ENCODE measurements around the gene RFXANK. TPM values are rescaled to one million over a fixed set of nuclear protein-coding genes. Genes with fewer than 3 reads are reported as not detected.
"Not testable (repeated sequence)": the region's sequence is repeated elsewhere in the genome, so short reads cannot be mapped to it uniquely, and the experiment has no call there.

The RFXANK gene
- total RNA-seq, 1 donor from 2014 or later = 111 TPM

GRCh38 chr19:19214892-19215291 lies 22.8 kb downstream of the RFXANK start:
- H3K9me3 Mint-ChIP-seq = no peaks in the 10 kb centered on the region
- no peak overlapping the region for H3K27ac Mint-ChIP-seq (ENCODE audit: unreplicated experiment)
- no peaks in the 10 kb centered on the region for H3K36me3 Mint-ChIP-seq (ENCODE audit: low read depth)
- TF ChIP-seq CTCF (conservative IDR thresholded peaks at IDR 0.05) = no peak
- peaks cover 14% of the 10 kb centered on the region for H3K4me1 Mint-ChIP-seq
- peak; percentile 88 for DNase-seq (ENCODE audit: low read depth, low spot score)
- no peak overlapping the region for H3K4me3 Mint-ChIP-seq
- H3K27me3 Mint-ChIP-seq (ENCODE audit: low read depth) = peaks cover 74% of the 10 kb centered on the region

- Mint-ChIP-seq H3K9me3 (no peaks in the 10 kb centered on the region), H3K27ac (ENCODE audit: unreplicated experiment) (no peak overlapping the region), H3K27me3 (ENCODE audit: low read depth) (peaks cover 71% of the 10 kb centered on the region), H3K36me3 (ENCODE audit: low read depth) (no peaks in the 10 kb centered on the region), H3K4me3 (no peak overlapping the region), H3K4me1 (peaks cover 14% of the 10 kb centered on the region)
- no peak for TF ChIP-seq CTCF (conservative IDR thresholded peaks at IDR 0.05)
- DNase-seq (ENCODE audit: low read depth, low spot score) = no peak
Observed at GRCh38 chr19:19215792-19216191, 23.7 kb downstream of the RFXANK start.

- DNase-seq (ENCODE audit: low read depth, low spot score) = no peak
- no peaks in the 10 kb centered on the region for H3K9me3 Mint-ChIP-seq
- H3K4me3 Mint-ChIP-seq = peak overlapping the region; percentile 35
- no peak overlapping the region for H3K27ac Mint-ChIP-seq (ENCODE audit: unreplicated experiment)
- peaks cover 61% of the 10 kb centered on the region for H3K27me3 Mint-ChIP-seq (ENCODE audit: low read depth)
- peak; percentile 20 for TF ChIP-seq CTCF (conservative IDR thresholded peaks at IDR 0.05)
- no peaks in the 10 kb centered on the region for H3K36me3 Mint-ChIP-seq (ENCODE audit: low read depth)
- H3K4me1 Mint-ChIP-seq = peaks cover 14% of the 10 kb centered on the region
Observed at GRCh38 chr19:19217099-19217498, 25.0 kb downstream of the RFXANK start.

- Mint-ChIP-seq H3K36me3 (ENCODE audit: low read depth) (no peaks in the 10 kb centered on the region), H3K27me3 (ENCODE audit: low read depth) (peaks cover 55% of the 10 kb centered on the region), H3K4me3 (no peak overlapping the region), H3K4me1 (peaks cover 7% of the 10 kb centered on the region), H3K9me3 (no peaks in the 10 kb centered on the region), H3K27ac (ENCODE audit: unreplicated experiment) (no peak overlapping the region)
- no peak for DNase-seq (ENCODE audit: low read depth, low spot score)
- no peak for TF ChIP-seq CTCF (conservative IDR thresholded peaks at IDR 0.05)
Observed at GRCh38 chr19:19218911-19219310, 26.9 kb downstream of the RFXANK start.

- not testable (repeated sequence) for H3K36me3 Mint-ChIP-seq (ENCODE audit: low read depth)
- H3K27me3 Mint-ChIP-seq (ENCODE audit: low read depth) = peaks cover 52% of the 10 kb centered on the region
Observed at GRCh38 chr19:19221000-19221399, 28.9 kb downstream of the RFXANK start.

GRCh38 chr19:19223060-19223459 lies 31.0 kb downstream of the RFXANK start:
- TF ChIP-seq CTCF (conservative IDR thresholded peaks at IDR 0.05) = no peak
- Mint-ChIP-seq H3K9me3 (no peaks in the 10 kb centered on the region), H3K4me3 (no peak overlapping the region), H3K36me3 (ENCODE audit: low read depth) (no peaks in the 10 kb centered on the region), H3K4me1 (no peaks in the 10 kb centered on the region), H3K27me3 (ENCODE audit: low read depth) (peaks cover 47% of the 10 kb centered on the region), H3K27ac (ENCODE audit: unreplicated experiment) (no peak overlapping the region)
- no peak for DNase-seq (ENCODE audit: low read depth, low spot score)

More at GRCh38 chr19:19221000-19221399, 28.9 kb downstream of the RFXANK start:
- not testable (repeated sequence) for H3K27ac Mint-ChIP-seq (ENCODE audit: unreplicated experiment); H3K4me1 Mint-ChIP-seq; H3K9me3 Mint-ChIP-seq; H3K4me3 Mint-ChIP-seq; DNase-seq (ENCODE audit: low read depth, low spot score)
